T-helper 1 cell treated with Interleukin-12 subunit alpha and Interleukin-12 subunit beta and Interleukin-4 antibody, amounts not matched to agents 30 ng/mL and 1 ng/mL, for 36 hours (primary cell): ENCODE data around the gene SLC36A2. TPM values are rescaled to one million over a fixed set of nuclear protein-coding genes. Genes with fewer than 3 reads are reported as not detected.
"Not testable (repeated sequence)": the region's sequence is repeated elsewhere in the genome, so short reads cannot be mapped to it uniquely, and the experiment has no call there.

Experiments
- intact Hi-C: fragments of 100-400 bp; cut with micrococcal nuclease; formaldehyde crosslinking; loops from one replicate; pipeline ENCODE4 v1.15.1; 2024
- total RNA-seq: library from RNA; stranded (reverse); gene quantifications from 2 replicates; pipeline ENCODE4 v1.2.3, GENCODE V29; 2022

SLC36A2 gene
- total RNA-seq, 1 donor from 2014 or later, result not detected

DNA sequence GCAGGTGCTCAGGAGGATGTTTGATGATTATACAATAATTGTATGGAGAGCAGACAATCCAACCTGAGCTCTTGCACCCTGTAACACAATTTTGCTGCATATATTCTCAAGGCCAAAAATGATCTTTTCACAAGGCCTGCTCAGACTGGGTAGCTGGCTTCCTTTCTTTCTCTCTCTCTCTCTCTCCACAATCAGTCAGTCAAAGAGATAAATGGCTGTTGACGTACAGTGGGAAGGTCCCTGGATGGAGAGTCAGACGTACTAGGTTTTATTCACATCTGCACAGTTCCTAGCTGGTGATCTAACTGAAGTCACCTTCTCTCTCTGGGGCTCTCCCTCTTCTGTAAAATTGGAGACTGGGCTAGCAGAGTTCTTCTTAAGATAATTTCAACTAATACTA lies 19.8 kb downstream of the SLC36A2 start:
- intact Hi-C loops, result no loop called here

DNA sequence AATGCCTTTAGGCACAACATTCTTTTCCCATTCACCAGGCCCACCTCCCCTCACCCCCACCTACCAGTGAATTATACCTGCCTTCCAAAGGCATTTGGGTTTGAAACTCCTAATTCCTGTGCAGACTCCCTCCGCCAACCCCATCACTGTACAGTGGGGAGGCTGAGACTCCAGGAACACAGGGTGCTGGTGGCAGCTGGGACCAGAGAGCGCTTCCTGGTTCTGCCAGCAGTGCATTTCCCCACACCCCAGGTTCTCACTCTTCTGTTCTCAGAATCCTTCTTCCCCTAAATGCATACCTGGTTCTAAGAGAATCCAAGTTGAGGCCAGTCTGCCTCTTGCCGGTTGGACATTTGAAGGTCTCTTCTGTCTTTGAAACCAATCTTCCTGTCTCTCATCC lies 21.1 kb downstream of the SLC36A2 start:
- intact Hi-C loops, result no loop called here

DNA sequence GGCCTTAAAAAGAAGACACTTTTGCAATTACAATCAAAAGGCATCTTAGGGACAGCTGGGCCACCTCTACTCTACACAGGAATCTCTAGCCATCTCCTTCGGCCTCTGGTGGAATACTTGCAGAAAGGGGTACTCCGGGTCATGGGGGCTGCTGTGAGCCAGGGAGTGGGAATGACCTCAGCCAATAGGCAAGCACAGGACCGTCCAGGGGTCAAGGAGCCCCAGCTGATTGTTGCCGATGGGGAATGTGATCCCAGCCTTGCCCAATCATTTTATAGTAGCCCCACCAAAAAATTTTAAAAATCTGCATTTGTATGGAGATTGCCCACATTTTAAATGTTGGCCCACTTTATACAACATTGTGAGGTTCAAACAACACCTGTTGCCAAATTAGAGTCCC lies 26.9 kb downstream of the SLC36A2 start:
- intact Hi-C loops, result no loop called here

DNA sequence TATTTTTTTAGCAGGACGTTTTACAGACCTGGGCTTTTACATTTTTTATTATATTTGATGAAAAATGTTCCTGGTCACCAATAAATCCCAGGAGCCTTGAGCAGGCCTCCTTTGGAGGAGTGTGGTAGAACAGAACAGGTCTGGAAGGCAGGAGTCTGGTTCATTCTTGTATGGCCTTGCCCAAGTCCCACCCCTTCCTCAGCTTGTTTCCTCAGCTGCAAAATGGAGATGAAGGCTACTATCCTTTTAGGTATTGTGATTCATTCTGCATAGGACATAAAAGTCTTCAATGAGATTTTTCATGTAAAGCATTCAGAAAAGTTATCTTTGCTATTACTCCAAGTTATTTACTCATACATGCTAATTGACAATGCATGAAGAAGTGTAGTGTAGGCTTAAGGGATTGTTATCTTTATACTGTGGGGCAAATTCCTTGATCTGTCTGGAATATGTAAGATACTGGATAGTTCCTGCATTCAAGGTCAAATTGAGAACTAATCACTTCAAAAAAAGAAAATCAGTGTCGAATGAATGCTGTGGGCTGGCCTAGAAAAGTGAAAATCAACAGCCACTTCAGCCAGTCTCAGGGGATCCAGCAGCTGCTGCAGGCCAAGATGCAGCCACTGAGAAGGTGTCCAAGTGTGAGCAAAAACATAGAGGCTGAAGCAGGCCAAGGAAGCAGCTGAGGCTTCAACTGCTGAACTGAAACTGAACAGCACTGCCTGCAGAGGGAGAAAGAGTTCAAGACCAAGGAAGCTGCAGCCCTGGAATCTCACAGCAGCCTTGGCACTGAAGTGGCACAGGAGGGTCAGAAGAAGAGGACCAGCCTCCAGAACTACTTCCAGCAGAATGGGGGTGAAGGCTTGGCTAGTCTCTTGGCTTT lies 28.3 kb downstream of the SLC36A2 start:
- intact Hi-C loops, result loop anchor here (5.0 to 10.0 kb wide), 3 partner anchors 47 to 186 kb away; no protein-coding TSS in a partner anchor

DNA sequence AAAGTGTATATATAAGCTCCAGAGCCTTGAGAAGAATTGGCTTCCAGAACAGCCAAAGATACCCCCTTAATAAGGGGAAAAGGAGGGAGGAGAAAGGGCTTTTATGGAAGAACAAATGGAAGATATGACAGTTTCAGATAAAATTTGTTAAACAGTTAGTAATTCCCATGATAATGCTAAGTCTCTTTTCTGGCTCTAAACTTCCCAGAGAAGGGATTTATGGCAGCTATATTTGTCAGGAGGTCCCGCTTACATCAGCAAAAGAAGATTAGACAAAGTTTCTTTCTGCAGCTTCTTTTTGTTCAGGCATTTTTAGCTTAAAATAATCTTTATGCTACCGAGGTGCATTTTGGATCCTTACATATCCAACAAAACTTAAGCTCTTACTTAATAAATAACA lies 29.5 kb downstream of the SLC36A2 start:
- intact Hi-C loops, result loop anchor here (2.0 to 10.0 kb wide), 4 partner anchors 46 to 187 kb away; no protein-coding TSS in a partner anchor

DNA sequence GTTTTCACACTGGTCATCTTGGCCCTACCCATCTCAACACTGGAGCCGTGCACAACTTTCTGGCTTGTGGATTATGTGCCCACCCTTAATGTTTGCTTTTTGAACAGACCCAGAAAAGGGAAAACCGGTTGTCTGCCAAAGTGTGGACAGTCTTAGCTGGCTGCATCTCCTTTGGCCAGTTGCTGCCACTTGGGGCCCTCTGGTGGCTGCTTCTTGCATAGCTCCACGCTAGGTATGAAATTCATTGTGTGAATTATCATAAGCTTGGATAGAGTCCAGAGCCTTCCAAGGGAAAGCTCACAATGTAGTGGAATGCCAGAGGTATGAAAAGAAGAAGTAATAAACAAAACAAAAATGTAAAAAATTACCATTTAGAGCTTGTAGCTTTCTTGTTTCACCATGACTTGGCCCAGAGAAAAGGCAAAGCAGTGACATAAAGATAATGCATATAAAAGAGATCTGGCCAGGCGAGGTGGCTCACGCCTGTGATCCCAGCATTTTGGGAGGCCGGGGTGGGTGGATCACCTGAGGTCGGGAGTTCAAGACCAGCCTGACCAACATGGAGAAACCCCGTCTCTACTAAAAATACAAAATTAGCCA lies 31.3 kb downstream of the SLC36A2 start:
- intact Hi-C loops, result loop anchor here (1.0 to 10.0 kb wide), 7 partner anchors 32 to 189 kb away; partner anchors contain the start of gene GM2A

DNA sequence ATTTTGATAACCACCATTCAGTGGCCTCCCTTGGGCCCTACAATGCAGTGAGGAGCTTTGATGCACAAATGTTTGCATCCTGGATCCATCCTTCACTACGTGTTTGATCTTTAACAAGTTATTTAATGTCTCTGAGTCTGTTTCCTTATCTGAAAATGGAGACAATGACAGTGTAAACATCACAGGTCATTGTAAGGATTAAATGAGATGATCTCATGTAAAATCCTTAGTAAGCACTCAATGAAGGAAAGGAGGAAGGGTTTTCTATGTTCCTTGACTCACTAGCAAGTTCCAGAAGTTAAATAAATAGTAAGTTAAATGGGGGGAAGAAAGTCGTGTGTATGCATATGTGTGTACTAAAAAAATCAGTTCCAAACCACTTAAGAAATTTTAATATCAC lies 34.0 kb downstream of the SLC36A2 start:
- intact Hi-C loops, result loop anchor here (10.0 kb wide), 1 partner anchor 191 kb away; no protein-coding TSS in a partner anchor

DNA sequence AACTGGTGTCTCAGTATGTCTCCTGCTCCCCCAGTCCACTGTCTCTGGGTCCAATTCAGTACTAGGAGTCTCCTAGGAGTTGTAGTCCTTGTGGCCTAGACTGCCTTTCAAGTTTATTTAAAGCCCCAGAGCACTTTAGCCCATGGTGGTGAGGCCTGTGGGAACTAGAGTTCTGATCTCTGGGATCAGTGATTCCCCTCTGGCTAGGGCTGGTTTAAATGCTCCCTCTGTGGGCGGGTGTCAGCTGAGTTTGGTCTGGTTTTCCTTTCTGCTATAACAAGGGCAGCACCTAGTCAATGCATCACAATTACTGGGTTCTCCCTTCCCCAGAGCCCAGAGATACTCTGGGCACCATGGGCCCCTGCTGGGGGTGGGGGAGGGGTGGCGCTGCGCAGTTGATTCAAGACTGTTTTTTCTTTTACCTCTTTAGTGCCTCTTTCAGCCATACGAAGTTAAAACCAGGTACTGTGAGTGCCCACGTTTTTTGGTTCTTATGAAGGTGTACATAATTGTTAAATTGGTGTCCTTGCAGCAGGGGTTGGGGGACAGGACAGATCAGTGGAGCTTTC lies 34.5 kb downstream of the SLC36A2 start:
- intact Hi-C loops, result loop anchor here (10.0 kb wide), 1 partner anchor 192 kb away; no protein-coding TSS in a partner anchor

DNA sequence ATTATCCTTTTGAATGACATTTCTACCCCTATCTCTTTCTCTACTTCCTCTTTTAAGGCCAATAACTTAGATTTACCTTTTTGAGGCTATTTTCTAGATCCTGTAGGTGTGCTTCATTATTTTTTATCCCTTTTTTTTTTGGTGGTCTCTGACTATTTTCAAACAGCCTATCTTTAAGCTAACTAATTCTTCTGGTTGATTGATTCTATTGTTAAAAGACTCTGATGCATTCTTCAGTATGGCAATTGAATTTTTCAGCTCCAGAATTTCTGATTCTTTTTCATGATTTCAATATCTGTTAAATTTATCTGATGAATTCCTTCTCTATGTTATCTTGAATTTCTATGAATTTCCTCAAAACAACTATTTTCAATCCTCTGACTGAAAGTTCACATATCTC lies 36.4 kb downstream of the SLC36A2 start:
- intact Hi-C loops, result loop anchor here (10.0 kb wide), 1 partner anchor 194 kb away; no protein-coding TSS in a partner anchor

DNA sequence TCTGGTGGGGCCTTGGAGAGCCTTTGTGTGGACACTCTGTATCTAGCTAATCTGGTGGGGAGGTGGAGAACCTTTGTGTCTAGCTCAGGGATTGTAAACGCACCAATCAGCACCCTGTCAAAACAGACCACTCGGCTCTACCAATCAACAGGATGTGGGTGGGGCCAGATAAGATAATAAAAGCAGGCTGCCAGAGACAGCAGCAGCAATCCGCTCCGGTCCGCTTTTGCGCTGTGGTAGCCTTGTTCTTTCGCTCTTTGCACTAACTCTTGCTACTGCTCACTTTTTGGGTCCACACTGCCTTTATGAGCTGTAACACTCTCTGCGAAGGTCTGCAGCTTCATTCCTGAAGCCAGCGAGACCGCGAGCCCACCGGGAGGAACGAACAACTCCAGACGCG lies 37.5 kb downstream of the SLC36A2 start:
- intact Hi-C loops, result loop anchor here (10.0 kb wide), 1 partner anchor 195 kb away; no protein-coding TSS in a partner anchor

DNA sequence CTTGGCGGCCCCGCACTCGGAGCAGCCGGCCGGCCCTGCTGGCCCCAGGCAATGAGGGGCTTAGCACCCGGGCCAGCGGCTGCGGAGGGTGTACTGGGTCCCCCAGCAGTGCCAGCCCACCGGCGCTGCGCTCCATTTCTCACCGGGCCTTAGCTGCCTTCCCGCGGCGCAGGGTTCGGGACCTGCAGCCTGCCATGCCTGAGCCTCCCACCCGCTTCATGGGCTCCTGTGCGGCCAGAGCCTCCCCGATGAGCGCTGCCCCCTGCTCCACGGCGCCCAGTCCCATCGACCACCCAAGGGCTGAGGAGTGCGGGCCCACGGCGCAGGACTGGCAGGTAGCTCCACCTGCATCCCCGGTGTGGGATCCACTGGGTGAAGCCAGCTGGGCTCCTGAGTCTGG lies 38.1 kb downstream of the SLC36A2 start:
- intact Hi-C loops, result not testable (repeated sequence)

DNA sequence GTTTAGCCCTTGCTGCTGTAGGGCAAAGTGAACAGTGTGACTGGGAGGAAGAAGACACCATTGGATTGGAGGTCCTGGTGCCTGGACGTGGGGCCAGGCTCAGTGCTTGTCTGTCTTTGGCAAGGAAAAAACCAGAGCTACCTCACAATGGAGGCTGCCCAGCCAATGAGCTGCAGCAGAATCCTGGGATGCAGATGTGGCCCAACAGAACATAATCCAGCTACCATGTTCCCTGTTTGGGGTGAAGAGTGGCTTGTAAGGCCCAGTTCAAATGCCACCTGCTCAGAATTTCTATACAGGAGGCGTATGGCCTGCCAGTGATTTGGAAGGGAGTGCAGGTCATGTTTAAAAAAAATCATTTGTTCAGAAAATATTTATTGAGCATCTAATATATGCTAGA lies 43.7 kb downstream of the SLC36A2 start, which contains the start of gene SLC36A3:
Gene SLC36A3, minus strand, starts transcription at position 101 of the 400 bp plus-strand sequence. CDS start 412 bp downstream, outside the sequence.
- intact Hi-C loops, result no loop called here

DNA sequence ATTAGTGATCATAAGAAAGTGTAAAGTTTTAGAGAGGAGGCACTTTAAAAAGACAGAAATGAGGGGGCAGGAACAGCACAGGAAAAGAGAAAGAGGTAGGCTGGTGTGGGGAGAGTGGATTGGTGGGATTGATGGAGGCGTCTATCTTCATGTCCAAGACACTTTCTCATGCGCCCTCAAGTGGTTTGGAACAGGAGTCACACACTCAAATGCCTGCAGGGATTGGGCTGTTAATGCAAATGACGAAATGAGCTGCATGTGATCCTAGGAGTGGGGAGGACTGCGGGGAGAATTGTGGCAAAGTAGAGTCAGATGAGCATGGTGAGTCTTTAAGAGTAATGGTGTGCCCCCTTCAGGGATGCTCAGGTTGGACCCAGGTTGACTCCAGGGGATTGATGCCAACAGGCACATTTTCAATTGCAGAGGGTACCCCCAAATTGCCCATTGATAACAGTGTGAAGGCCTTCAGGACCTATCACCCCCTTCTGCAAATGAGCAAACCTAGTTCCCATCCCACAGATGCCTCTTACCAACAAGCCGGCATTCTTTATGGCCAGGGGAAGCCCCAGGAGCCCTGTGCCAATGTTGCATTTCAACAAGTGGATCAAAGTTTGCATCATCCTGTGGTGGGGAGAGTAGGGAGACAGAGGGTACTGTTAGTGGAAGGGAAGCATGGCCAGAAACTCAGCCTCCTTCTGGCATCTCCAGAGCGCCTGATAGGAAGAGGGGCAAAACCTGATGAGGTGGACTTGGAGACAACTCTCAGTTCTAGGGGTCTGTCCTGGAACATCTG lies 49.1 kb downstream of the SLC36A2 start:
- intact Hi-C loops, result loop anchor here (1.0 to 2.0 kb wide), 3 partner anchors 73 to 173 kb away; partner anchors contain the start of gene CCDC69

DNA sequence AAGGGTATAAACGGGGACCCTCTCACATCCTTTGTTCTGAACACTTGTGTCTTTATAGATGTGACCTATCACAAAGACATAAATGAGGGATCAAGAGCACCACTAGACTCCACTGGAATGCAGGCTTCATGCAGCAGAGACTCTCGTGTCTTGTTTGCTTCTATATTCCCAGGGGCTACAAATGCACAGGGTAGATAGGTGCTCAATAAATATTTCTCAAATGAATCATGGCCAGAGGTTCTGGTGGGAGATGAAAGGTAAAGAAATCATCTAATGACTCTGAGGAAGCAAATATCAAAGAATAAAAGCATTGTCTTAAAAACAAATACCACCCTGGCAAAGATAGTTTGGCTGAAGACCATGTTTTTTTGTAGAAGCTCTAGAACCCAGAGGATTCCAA lies 50.4 kb downstream of the SLC36A2 start:
- intact Hi-C loops, result no loop called here

DNA sequence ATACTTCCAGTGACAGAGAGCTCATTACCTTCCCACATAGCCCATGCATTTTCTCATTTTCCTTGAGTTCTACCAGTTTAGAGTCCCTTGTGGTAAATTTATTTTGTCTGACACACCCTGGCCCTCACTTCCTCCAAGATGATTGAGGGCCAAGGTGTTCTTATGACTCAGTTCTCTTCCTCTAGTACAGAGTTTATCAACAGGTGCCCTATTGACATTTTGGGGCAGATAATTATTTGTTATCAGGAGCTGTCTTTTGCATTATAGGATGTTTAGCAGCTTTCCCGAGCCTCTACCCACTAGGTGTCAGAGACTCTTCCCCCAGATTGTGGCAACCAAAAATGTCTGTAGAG lies 50.9 kb downstream of the SLC36A2 start:
- intact Hi-C loops, result no loop called here

DNA sequence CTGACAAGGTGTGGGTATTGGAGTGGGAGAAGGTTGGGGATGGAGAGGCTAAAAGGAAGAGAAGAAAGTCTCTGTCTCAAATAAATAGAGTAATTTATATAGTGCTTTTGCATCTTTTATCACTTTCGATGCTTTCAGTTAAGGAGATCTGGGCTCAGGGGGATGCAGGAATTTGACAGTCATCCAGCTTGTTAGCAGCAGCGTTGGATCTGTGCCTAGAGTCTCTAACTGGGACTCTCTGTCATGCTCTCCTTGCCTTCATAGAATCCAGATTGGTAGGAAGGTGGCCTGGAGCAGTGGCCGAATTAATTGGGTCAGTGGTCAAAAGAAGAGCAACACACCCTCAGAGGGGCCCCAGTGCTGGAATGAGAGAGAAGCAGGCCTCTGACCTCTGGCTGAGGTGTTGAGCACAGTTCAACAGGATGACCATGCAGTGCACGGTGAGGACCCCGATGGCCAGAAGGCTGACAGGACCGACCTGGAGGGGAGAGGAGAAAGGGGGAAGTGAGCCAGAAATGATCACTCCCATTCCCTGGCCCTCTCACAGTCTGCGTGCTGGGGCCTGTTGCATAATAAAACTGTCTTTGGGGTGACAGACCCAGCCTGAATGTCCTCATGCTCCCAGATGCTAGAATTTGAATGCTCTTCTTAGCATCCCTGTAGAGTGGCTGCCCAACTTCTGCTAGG lies 51.4 kb downstream of the SLC36A2 start:
- intact Hi-C loops, result no loop called here

DNA sequence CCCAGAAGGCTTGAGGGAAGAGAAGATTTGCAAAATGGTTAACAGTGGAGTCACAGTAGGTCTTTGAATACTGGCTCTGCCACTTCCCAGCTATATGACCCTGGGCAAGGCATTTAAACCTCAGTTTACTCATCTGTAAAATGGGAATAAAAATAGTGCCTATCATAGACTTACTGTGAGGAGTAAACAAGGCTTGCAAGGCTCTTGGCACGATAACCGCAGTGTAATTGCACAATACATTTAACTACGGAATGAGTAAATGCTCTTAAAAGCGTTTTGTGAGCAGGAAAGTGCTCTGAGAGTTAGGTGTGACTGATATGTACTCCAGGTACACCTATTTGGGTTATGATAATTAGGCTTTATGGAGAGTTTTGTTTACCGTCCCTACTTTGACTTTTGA lies 52.2 kb downstream of the SLC36A2 start:
- intact Hi-C loops, result no loop called here

DNA sequence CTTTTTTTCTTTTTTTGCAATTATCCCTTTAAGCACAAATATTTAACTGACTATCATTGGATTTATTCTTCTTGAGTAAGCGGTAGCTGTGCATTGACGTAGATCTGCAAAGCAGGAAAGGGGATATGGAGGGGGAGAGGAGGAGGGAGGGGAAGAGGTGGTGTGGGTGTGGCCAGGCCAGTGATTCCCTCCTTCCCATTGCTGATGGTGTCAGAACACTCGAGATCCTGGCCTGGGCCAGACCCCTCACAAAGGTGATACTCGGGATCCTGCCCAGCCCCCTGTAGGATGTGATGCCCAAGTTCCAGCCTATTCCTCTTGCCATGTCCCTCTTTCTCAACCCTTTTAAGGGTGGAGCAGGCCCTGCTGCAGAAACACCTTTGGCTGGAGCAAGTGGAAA lies 53.7 kb downstream of the SLC36A2 start:
- intact Hi-C loops, result no loop called here

DNA sequence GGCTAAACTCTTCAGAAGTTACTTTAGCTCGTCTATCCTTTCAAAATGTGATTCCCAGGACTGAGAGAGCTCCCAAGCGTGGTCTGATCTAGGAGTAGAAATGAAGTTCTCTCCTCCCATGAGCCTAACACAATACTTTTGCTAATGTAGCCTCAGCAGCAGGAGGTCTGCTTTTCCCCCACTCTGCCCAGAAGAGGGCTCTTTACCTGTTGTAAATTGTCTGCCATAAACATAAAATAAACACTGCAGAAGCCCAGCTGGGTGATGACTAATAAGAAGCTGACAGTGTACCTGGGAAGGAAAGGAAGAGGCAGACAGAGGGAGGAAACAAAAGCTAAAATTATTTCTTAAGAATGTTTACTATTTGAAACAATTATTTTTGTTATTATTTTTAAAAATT lies 59.2 kb downstream of the SLC36A2 start:
- intact Hi-C loops, result no loop called here

DNA sequence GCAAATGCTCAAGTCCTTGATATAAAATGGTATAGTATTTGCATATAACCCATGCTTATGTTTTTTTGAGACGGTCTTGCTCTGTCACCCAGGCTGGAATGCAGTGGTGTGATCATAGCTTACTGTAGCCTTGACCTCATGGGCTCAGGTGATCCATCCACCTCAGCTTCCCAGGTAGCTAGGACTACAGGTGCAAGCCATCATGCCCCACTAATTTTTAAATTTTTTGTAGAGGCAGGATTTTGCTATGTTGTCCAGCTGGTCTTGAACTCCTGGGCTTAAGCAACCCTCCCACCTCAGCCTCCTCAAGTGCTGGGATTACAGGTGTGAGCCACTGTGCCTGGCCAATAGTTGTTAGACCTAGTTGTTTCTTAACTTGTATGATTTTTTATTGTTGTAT lies 61.1 kb downstream of the SLC36A2 start:
- intact Hi-C loops, result no loop called here
